GM18498 (cell line): ENCODE data around the gene TMEM92.

Source experiments
- ATAC-seq: cut with Tn5 transposase; IDR thresholded peaks from one replicate; pipeline ENCODE4 v1.9.1; 2021; ENCODE audit warnings: mild to moderate bottlenecking, moderate library complexity; ENCODE audit not compliant: unreplicated experiment

TMEM92 gene

DNA sequence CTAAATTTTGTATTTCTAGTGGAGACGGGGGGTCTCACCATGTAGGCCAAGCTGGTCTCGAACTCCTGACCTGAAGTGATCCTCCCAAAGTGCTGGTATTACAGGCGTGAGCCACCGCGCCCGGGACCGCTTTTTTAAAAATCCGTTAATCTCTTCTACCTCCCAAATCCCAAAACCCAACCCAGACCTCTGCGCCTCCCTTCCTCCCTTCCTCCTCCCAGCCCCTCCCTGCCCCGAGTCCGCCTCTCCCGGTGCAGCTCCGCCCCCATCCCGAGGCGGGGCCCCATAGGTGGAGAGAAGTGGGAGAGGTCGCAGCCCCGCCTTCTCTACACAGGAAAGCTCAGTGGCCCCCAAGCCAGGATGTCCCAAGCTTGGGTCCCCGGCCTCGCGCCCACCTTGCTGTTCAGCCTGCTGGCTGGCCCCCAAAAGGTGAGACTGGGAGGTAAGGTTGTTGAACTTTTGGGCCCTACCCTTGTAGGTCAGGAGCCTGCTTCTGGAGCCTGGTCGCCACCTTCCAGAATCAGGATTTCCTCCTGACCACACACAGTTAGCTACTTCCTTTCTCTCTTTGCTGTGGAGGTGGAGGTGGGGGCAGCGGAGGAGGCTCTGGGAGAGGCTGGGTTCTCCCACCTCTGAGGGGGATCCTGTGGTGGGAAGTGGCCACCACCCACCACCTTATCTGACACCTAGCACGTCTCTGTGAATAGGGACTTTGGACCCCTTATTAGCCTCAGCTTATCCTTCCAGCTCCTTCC is at the start of gene TMEM92:
TMEM92 (plus strand) TSS at position 325 of the 755 bp plus-strand sequence; CDS start at position 361, 36 bp downstream.
- ATAC-seq, result no peak

DNA sequence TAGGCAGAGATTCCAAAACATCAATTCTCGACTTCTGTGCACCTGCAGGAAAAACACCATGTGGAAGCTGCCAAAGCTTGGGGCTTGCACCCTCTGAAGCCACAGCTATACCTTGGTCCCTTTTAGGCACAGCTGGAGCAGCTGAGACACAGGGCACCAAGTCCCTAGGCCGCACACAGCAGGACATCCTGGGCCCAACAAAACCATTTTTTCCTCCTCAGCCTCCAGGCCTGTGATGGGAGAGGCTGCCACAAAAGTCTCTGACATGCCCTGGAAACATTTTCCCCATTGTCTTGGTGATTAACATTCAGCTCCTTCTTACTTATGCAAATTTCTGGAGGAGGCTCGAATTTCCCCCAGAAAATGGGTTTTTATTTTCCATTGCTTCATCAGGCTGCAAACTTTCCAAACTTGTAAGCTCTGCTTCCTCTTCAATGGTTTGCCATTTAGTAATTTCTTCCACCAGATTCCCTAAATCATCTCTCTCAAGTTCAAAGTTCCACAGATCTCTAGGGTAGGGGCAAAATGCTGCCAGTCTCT is 48.5 kb upstream of the TMEM92 start:
- ATAC-seq, result no peak

DNA sequence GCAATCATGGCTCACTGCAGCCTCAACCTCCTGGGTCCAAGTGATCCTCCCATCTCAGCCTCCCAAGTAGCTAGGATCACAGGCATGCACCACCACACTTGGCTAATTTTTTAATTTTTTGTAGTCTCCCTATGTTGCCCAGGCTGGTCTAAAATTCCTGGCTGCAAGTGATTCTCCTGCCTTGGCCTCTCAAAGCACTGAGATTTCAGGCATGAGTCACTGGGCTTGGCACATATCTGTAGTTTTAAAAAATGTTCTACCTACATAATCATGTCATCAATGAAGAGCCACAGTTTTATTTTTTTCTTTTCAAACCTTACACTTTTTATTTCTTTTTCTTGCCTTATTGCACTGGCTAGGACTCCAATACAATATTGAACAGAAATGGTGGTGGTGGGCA is 39.7 kb upstream of the TMEM92 start:
- no peak for ATAC-seq

DNA sequence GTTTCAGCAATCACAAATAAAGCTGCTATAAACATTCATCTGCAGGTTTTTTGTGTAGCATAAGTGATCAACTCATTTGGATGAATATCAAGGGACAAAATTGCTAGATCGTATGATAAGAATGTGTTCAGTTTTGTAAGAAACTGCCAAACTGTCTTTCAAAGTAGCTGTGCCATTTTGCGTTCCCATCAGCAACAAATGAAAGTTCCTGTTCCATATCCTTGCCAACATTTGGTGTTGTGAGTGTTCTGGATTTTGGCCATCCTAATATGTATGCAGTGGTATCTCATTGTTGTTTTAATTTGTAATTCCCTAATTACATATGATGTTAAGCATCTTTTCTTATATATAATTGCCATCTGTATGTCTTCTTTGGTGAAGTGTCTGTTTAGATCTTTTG is 36.4 kb upstream of the TMEM92 start:
- no peak for ATAC-seq

DNA sequence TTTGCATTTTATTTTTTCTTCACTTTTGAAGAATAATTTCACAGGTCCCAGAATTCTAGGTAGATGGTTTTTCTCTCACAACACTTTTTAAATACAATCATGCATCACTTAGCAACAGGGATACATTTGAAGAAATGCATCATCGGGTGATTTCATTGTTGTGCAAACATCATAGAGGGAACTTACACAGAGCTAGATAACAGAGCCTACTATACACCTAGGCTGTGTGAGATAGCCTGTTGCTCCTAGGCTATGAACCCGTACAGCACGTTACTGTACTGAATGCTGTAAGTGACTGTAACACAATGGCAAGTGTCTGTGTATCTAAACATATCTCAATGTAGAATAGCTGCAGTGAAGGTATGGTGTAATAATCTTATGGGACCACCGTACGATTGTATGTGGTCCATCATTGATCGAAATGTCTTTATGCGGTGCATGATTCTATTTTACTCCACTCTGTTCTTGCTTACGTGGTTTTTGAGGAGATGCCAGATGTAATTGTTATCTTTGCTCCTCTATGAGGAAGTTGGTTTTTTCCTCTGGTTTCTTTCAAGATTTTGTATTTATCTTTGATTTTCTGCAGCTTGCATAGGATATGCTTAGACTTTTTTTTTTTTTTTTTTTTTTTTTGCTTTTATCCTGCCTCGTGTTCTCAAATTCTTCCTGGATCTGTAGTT is 35.5 kb upstream of the TMEM92 start:
- ATAC-seq, result no peak

DNA sequence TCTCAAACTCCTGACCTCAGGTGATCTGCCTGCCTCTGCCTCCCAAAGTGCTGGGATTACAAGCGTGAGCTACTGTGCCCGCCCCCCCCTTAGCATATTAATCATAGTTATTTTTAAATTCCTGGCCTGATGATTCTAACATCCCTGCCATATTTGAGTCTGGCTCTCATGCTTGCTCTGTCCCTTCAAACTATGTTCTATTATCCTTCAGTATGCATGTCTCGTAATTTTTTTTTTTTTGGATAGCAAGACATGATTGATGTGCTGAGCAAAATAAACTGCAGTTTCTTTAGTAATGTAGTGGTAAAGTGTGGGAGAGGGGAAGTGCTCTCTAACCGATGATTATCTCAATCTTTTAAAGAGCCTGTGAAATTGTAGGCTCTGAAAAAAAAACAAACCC is 34.3 kb upstream of the TMEM92 start:
- no peak for ATAC-seq

DNA sequence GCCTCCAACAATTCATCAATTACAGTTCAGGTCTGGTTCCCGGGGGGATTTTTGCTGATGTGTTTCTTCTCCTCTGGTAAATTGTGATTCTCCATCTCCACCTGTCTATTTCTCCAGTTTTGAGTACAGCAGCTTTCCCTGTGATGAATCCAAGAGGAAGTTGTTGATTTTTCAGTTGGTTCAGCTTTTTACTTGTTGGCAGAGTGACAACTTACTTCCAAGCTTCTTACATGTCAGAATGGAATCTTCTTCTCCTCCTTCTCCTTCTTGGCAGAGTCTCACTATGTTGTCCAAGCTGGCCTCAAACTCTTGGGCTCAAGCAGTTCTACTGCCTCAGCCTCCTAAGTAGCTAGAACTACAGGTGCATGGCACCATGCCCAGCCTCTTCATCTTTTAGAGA is 33.4 kb upstream of the TMEM92 start:
- ATAC-seq, result no peak

DNA sequence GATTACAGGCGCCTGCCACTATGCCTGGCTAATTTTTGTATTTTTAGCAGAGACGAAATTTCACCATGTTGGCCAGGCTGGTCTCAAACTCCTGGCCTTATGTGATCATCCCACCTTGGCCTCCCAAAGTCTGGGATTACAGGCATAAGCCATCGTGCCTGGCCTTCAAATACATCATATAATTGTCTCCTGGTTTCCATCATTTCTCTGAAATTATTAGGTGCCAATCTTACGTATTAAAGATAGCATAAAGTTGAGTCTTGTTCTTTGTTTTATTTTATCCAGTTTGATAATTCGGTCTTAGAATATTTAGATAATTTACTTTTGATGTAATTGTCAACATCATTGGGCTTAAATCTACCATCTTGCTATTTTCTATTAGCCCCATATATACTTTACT is 32.8 kb upstream of the TMEM92 start:
- no peak for ATAC-seq

DNA sequence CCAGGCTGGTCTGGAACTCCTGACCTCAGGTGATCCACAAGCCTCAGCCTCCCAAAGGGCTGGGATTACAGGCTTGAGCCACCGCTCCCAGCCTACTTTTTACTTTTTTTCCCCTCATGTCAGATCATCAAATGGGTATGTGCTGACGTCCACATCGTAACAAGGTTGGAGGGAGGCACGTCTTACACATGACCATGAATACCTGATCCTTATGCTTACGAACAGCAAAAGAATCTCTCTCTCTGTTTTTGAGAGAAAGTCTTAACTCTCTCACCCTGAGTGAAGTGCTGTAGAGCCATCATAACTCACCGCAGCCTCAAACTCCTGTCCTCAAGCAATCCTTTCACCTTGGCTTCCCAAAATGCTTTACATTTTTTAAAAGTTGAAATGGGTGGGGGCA is 29.5 kb upstream of the TMEM92 start:
- ATAC-seq, result no peak

DNA sequence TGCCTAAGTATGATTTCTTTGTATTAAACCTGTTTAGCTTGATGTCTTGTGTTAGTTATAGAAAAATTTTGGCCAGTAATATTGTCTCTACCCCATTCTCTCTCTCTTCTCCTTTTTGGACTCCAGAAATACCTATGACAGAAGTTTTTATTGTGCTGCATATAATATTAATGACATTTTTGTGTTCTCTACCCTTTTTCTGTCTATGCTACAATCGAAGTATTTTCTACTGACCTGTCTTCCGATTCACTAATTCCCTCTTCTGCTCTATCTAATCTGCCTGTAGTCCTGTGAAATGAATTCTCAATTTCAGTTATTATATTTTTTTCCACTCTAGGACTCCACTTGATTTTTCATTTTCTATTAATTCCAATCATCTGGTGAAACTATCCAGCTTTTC is 26.0 kb upstream of the TMEM92 start:
- ATAC-seq, result no peak

DNA sequence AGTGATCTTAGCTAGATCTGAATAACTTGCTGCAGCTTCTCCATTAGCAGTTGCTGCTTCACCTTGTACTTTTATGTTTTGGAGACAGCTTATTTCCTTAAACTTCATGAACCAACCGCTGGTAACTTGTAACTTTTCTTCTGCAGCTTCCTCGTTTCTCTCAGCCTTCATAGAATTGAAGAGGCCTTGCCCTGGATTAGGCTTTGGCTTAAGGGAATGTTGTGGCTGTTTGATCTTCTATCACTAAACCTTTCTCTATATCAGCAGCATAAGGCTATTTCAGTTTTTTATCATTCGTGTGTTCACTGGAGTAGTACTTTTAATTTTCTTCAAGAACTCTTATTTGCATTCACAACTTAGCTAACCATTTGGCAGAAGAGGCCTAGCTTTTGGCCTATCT is 21.5 kb upstream of the TMEM92 start:
- ATAC-seq, result no peak

DNA sequence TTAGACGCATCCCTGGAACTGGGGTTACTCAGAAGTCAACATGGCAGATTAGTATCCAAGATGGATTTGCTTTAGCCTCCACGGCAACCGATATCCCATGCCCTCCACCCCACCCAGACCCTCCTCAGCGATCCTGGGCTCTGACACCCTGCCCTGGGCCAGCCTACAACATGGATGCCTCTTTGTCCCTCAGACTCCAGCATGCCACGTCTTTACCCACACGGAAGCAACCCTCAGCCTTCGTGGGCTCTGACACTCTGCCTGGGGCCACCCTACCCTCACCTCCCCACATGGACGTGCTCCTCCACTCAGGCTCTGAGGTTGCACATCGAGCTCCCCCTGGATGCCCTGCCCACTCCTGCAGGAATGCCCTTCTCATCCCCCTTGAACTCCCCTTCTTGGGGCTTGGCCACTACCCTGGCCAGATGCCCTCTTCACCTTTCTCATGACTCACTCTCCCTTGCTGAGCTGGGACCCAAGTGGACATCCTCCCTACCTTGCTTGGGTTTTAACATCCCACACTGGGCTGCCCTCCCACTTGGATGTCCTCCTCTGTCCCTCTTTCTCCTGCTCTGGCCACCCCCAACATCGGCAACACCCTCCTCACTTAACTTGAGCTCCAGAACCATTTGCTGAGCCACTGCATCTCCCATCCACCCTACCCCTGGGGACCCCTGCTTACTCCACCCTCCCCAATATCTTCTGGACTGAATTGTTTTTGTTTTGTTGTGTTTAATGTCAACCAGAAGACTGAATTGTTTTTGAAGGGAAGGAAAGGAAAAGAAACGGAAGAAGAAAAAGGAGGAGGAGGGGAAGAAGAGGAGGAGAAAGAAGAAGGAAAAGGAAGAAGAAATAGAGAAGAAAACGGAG is 18.3 kb upstream of the TMEM92 start:
- no peak for ATAC-seq

DNA sequence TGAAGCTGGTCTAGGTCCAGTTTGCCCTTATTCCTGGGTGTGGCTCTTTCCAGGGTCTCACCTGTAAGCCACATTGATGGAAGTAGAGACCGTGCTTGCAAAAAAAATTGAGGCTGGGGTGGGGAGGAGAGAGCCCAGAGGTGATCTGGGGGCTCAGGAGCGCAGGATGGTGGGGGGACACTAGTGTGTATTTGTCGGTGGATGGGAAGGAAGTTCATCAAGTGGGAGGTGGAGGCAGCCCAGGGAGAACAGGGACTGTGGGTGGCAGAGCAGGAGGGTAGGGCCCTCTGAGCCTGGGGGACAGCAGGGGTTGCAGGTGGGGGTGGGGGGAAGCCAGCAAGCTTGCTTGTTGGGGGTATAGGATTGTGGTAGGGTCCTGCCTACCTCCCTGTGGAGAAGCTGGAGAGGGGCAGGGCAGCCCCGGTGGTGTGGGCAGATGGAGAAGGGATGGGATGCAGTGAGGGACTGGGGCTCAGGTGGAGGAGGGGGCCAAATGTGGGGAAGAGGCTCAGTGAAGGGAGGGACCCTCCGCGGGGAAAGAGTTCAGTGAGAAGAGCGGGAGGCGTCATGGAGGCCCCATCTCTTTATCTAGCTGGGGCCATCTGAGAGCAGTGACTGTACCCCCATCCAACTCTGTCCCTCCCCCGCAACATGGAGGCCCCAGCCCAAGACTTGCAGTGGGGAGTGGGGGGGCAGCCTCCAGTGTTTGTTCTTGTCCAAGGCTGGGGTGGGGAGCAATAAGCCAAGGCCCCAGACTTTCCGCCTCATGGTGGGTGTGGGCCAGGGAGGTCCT is 17.2 kb upstream of the TMEM92 start:
- ATAC-seq, result no peak

DNA sequence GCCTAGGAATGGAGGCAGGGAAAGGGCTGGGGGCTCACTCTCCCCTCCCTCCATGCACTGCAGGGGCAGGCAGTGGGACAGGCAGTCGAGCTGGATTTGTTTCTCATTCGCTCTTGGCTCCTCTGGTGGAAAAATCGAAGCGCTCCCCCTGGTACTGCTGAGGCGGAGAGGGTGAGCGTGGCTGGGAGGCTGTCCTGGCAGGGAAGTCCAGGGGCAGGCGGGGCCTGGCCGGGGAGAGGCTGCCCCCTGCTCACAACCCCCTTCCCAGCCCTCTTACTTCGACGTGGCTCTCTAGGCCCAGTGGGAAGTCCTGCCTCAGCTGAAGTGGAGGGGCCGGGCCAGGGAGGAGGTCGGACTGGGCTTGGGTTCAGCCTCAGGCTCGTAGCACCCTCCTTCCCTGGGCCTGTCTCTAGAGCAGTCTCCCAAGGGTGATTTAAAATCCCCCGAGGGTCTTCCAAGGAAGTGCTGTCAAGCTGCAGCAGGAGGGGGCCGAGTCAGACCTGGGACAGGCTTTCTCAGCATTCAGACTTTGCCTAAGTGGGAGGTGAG is 16.5 kb upstream of the TMEM92 start:
- no peak for ATAC-seq

DNA sequence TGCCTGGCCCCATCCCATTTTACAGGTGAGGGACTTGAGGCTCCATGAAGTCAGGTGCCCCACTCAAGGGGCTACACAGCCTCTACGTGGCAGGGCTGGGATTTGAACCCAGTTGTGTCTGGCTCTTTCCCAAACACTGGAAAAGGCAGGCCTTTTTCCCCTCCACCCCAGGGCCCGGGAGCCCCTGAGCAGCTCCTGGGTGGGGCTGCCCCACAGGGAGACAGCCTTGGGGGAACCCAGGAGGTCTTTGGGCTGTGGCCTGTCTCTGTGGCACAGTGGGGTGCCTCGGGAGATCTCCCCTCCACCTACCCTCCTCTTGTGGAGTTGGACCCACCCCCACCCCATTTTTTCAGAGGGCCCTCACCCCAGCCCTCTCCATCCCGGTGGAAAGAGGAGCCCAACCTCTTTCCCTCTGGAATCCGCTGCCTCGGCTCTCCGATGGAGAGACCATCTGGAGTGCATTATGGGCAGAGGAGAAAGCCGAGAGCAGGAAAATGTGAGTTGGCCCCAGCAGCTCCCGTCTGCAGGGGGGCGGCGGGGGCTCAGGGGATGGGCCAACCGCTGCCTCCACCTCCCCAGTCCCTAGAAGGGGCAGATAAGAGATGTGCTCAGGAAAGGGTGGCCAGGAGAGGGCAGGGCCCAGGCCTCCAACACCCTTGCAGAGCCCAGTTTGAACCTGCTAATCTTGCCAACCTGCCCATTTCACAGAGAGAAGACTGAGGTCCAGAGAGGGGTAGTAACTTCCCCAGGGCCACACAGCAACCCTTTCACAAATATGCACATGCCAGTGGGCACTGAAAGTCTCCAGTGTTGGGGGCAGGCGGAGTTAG is 15.4 kb upstream of the TMEM92 start:
- no peak for ATAC-seq

DNA sequence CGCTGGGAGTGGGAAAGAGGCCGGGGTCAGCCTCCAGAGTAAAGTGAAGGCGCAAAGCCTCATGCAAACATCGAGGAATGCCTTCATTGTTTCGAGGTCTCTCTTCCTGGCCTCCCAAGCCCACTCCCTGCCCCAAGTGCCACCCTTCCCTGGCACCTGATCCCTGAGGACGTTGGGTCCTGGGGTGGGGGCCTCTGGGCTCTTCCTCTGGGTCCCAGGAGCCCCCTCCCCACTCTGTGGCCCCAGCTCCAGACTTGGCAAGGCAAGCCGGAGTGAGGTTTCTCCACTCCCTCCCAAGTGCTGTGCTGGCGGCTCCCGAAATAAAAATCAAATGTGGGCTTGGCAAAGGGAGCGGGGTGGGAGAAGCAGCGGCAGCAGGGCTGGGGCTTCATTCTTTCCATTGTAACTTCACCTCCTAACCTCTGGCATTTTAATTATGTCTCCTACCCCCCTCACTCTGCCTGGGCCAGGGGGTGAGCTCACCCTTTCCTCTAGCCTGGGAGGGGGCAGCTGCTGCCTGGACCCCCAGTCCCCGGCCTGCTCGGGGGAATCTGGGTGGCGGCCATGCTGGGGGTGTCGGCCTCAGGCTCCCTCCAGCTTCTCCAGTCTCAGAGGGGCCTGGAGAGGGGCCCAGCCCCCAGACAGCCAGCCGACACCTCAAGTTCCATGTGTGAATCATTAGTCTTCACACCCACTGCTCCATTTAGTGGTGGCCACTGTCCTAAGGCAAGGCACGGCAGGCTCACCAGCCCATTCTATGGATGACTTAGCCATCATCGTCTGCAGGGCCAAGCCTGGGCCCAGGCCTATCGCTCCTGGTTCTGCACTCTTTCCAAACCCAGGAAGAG is 14.6 kb upstream of the TMEM92 start:
- ATAC-seq, result no peak

DNA sequence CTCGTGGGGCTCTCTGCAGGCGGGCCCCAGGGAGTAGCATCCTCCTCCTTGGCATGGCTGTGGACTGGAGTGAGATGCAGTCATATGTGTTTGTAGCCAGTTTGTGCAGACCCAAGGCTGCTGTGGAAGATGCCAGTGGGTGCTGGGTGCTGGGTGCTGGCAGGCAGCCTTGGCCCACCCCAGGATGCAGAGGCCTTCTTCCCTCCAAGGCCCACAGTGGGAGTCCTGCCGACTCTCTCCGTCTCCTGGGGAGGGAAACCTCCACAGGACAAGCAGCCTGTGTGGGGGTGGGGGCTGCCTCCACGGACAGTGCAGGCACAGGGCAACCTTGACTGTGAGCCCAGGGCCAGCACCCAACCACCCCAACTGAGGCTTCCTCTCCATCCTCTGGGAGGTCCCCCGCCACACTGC is 13.8 kb upstream of the TMEM92 start:
- no peak for ATAC-seq

DNA sequence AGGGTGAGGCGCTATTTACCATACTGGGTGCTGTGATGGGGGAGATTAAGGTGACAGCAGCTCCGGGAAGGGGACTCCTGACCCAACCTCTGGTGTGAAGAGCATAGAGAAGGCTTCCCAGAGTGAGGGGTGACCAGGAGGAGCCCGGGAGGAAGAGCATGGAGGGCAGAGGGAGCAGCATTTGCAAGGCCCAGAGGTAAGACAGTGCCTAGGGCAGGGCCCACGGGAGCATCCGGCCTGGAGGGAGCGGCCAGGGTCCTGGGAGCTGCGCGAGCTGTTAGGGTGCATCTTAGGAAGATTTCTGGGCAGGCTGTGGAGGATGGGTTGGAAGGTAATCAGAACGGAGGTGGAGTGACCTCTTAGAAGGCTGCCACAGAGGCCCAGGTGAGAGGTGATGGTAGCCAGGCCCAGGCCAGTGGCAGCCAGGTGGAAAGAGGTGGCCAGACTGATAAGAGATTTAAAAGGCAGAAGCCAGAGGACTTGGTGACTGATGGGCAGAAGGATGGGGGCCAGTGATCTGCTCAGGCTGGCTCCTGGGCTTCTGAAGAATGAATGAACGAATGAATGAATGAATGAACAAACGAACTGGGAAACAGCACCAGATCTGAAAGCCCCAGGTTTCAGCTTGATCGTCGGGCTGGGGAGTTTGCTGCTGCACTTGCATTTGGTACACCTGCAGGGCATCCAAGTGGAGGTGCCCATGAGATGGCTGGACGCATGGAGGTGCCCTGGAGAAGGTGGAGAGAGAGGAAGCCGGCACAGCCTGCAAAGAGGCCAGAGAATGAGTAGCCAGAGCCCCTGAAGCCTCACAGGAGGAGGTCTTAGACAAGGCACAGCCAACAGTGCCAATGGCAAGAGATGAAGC is 13.0 kb upstream of the TMEM92 start:
- ATAC-seq, result no peak
